ENCODE data around the gene VRK2. TPM values are rescaled to one million over a fixed set of nuclear protein-coding genes. Genes with fewer than 3 reads are reported as not detected.

Gene VRK2
- total RNA-seq, 1 donor, result 11.6 TPM

Other genes starting within 250 kb of the VRK2 start
- gene FANCL, start 194.5 kb downstream of the VRK2 start, total RNA-seq, result 17.5 TPM